Caco-2 (cell line): ENCODE data around the gene SIMC1. TPM values are rescaled to one million over a fixed set of nuclear protein-coding genes. Genes with fewer than 3 reads are reported as not detected.

ENCODE experiments used
- BruUV-seq: library from RNA; stranded (reverse); fragments of 400-500 nt; replicated peaks from 2 replicates; lab custom pipeline; 2021; lab: Mats Ljungman, UMichigan
- CTCF ChIA-PET: fragments of 300-600 bp; sonication (Branson Sonifier 250); formaldehyde crosslinking; loops from one replicate; lab custom pipeline; 2022; ENCODE audit warnings: antibody characterized with exemption; lab: Charles Lee
- POLR2A ChIA-PET: fragments of 300-600 bp; sonication (Branson Sonifier 250); formaldehyde crosslinking; loops from one replicate; lab custom pipeline; 2022; ENCODE audit warnings: antibody characterized with exemption; lab: Charles Lee
- DNase-seq, 2 experiments: peaks; one replicate each; pipeline versions ENCODE4 v3.0.0 to v3.0.0-alpha.2; 2020 to 2022
- H3K27me3 ChIP-seq: replicated peaks from 2 replicates; pipeline ENCODE4 v1.6.0; 2011; ENCODE audit warnings: low read length; ENCODE audit not compliant: control insufficient read depth, insufficient read depth
- H3K36me3 ChIP-seq: 2 replicates; pipeline ENCODE4 v1.5.1; 2011; ENCODE audit warnings: low read length; ENCODE audit not compliant: control insufficient read depth, insufficient read depth
- H3K4me1 ChIP-seq: fragments of 250-450 bp; sonication (Bioruptor Pico); 2 replicates; pipeline ENCODE4 v1.5.1; 2020; ENCODE audit warnings: mild to moderate bottlenecking
- H3K4me3 ChIP-seq: 2 replicates; pipeline ENCODE4 v1.5.1; 2011; ENCODE audit warnings: low read depth, mild to moderate bottlenecking, control low read depth, low read length
- H3K9me3 ChIP-seq: fragments of 250-450 bp; sonication (Bioruptor Pico); 2 replicates; pipeline ENCODE4 v1.5.1; 2020; ENCODE audit warnings: mild to moderate bottlenecking, moderate library complexity
- H3K27ac Mint-ChIP-seq: one replicate; pipeline ENCODE4 v1.8.0; 2022; ENCODE audit warnings: mixed read lengths; ENCODE audit not compliant: unreplicated experiment
- H3K27me3 Mint-ChIP-seq: one replicate; pipeline ENCODE4 v1.8.0; 2022; ENCODE audit warnings: mixed read lengths; ENCODE audit not compliant: insufficient read depth, unreplicated experiment
- H3K36me3 Mint-ChIP-seq: one replicate; pipeline ENCODE4 v1.8.0; 2022; ENCODE audit warnings: mild to moderate bottlenecking, mixed read lengths; ENCODE audit not compliant: insufficient read depth, unreplicated experiment
- H3K4me1 Mint-ChIP-seq: one replicate; pipeline ENCODE4 v1.8.0; 2022; ENCODE audit warnings: low read depth, mixed read lengths; ENCODE audit not compliant: unreplicated experiment
- H3K4me3 Mint-ChIP-seq: one replicate; pipeline ENCODE4 v1.8.0; 2022; ENCODE audit warnings: mild to moderate bottlenecking, moderate library complexity, mixed read lengths; ENCODE audit not compliant: unreplicated experiment
- H3K9me3 Mint-ChIP-seq: one replicate; pipeline ENCODE4 v1.8.0; 2022; ENCODE audit warnings: mixed read lengths; ENCODE audit not compliant: unreplicated experiment
- CTCF ChIP-seq, 2 experiments: fragments of 200-600 bp in 1 of 2; IDR thresholded peaks; 1 replicate in 1 of 2; 2 replicates in 1 of 2; pipeline versions ENCODE4 v1.5.1 to v1.8.0; 2011 to 2022; ENCODE audit warnings: antibody characterized with exemption in 1 of 2, control low read depth in 1 of 2, inconsistent platforms in 1 of 2, low read depth in 1 of 2, low read length in 1 of 2, mild to moderate bottlenecking in 1 of 2, moderate library complexity in 1 of 2; ENCODE audit not compliant: insufficient read depth in 1 of 2, severe bottlenecking in 1 of 2, unreplicated experiment in 1 of 2
- intact Hi-C: fragments of 100-400 bp; cut with micrococcal nuclease; formaldehyde crosslinking; loops from one replicate; pipeline ENCODE4 v1.10.0; 2022; ENCODE audit not compliant: unreplicated experiment
- total RNA-seq: library from RNA; stranded (reverse); gene quantifications from 2 replicates; pipeline ENCODE4 v1.2.3, GENCODE V29; 2022

Gene SIMC1
- total RNA-seq, 1 experiment from 2014 or later, result 42.3 TPM

GRCh38 chr5:176387384-176387925 lies 149.2 kb downstream of the SIMC1 start:
- peak overlapping the region; percentile 87 for H3K4me3 Mint-ChIP-seq
- H3K4me1 ChIP-seq, result peaks cover 4% of the 10 kb centered on the region; the same call in 1 of the 2 replicates
- no peak for TF ChIP-seq CTCF (IDR thresholded peaks at IDR 0.05; ENCODE audit: insufficient read depth in 1 of 2, low read depth in 1 of 2, low read length in 1 of 2, severe bottlenecking in 1 of 2, unreplicated experiment in 1 of 2)
- intact Hi-C loops, result no loop called here
- CTCF ChIA-PET, result interaction anchor here (1.2 kb wide), 1 partner anchor 658 kb away, joined by 5 read pairs; no protein-coding TSS in a partner anchor
- peak overlapping the region; percentile 98 for H3K27ac Mint-ChIP-seq
- no peaks in the 10 kb centered on the region for H3K9me3 Mint-ChIP-seq
- H3K27me3 ChIP-seq, result no peaks in the 10 kb centered on the region
- H3K4me1 Mint-ChIP-seq, result no peaks in the 10 kb centered on the region
- H3K27me3 Mint-ChIP-seq, result no peaks in the 10 kb centered on the region
- H3K4me3 ChIP-seq, result peak overlapping the region; percentile 88
- H3K9me3 ChIP-seq, result no peaks in the 10 kb centered on the region
- BruUV-seq, result no TSS peak
- no peak for DNase-seq
- H3K36me3 Mint-ChIP-seq, result peaks cover 85% of the 10 kb centered on the region
- POLR2A ChIA-PET, result interaction anchor here (0.6 to 1.8 kb wide), 2 partner anchors 26 to 150 kb away, joined by 3 to 6 read pairs; partner anchors contain the start of genes KIAA1191 and RNF44
- no peaks in the 10 kb centered on the region for H3K36me3 ChIP-seq

GRCh38 chr5:176388003-176388443 lies 149.8 kb downstream of the SIMC1 start:
- Mint-ChIP-seq H3K27ac (peak overlapping the region; percentile 98), H3K9me3 (no peaks in the 10 kb centered on the region), H3K27me3 (no peaks in the 10 kb centered on the region), H3K4me3 (peak overlapping the region; percentile 87), H3K4me1 (no peaks in the 10 kb centered on the region), H3K36me3 (peaks cover 80% of the 10 kb centered on the region)
- no peaks in the 10 kb centered on the region for H3K9me3 ChIP-seq
- no peaks in the 10 kb centered on the region for H3K27me3 ChIP-seq
- DNase-seq, result peak; percentile 54 to 63
- TF ChIP-seq CTCF (IDR thresholded peaks at IDR 0.05; ENCODE audit: insufficient read depth in 1 of 2, low read depth in 1 of 2, low read length in 1 of 2, severe bottlenecking in 1 of 2, unreplicated experiment in 1 of 2), result no peak
- no peaks in the 10 kb centered on the region for H3K36me3 ChIP-seq
- TSS peak; percentile 43 for BruUV-seq
- ChIA-PET POLR2A (interaction anchor here (0.6 to 1.8 kb wide), 4 partner anchors 9 to 159 kb away, joined by 3 to 14 read pairs (median 4); partner anchors contain the start of genes KIAA1191 and RNF44), CTCF (interaction anchor here (1.2 kb wide), 1 partner anchor 658 kb away, joined by 5 read pairs; no protein-coding TSS in a partner anchor)
- intact Hi-C loops, result loop anchor here (2.0 kb wide), 1 partner anchor 61 kb away; the partner anchor contains the start of gene FAF2
- H3K4me3 ChIP-seq, result peak overlapping the region; percentile 88
- H3K4me1 ChIP-seq, result peaks cover 4% of the 10 kb centered on the region; the same call in 1 of the 2 replicates

- H3K36me3 ChIP-seq, result no peaks in the 10 kb centered on the region
- DNase-seq, result peak; percentile 98 to 99
- POLR2A ChIA-PET, result interaction anchor here (0.6 to 1.8 kb wide), 5 partner anchors 8 to 159 kb away, joined by 3 to 14 read pairs (median 3); partner anchors contain the start of genes KIAA1191 and RNF44
These were observed 150.4 kb downstream of the SIMC1 start, which contains the start of the genes HIGD2A and NOP16 for GRCh38 chr5:176388444-176389134. Gene HIGD2A, plus strand, starts transcription at chr5:176388751. Its CDS starts 69 bp downstream, at chr5:176388820. Gene NOP16, minus strand, starts transcription at chr5:176388598. Its CDS starts 59 bp downstream, at chr5:176388539.

More at GRCh38 chr5:176388444-176389134, 150.4 kb downstream of the SIMC1 start, which contains the start of the genes HIGD2A and NOP16:
- Mint-ChIP-seq H3K4me3 (peak within 1 kb of the TSS; percentile 87), H3K9me3 (no peaks in the 10 kb centered on the region), H3K27ac (peak within 1 kb of the TSS; percentile 98), H3K4me1 (no peaks in the 10 kb centered on the region), H3K36me3 (peaks cover 75% of the 10 kb centered on the region), H3K27me3 (no peaks in the 10 kb centered on the region)
- no TSS peak for BruUV-seq
- peaks cover 4% of the 10 kb centered on the region; the same call in 1 of the 2 replicates for H3K4me1 ChIP-seq
- intact Hi-C loops, result loop anchor here (1.0 to 2.0 kb wide), 3 partner anchors 27 to 150 kb away; partner anchors contain the start of genes FAF2 and KIAA1191
- no peaks in the 10 kb centered on the region for H3K27me3 ChIP-seq
- CTCF ChIA-PET, result interaction anchor here (0.6 to 1.2 kb wide), 2 partner anchors 59 to 659 kb away, joined by 3 to 5 read pairs; partner anchors contain the start of gene FAF2
- H3K4me3 ChIP-seq, result peak within 1 kb of the TSS; percentile 88
- TF ChIP-seq CTCF (IDR thresholded peaks at IDR 0.05; ENCODE audit: insufficient read depth in 1 of 2, low read depth in 1 of 2, low read length in 1 of 2, severe bottlenecking in 1 of 2, unreplicated experiment in 1 of 2), result no peak
- H3K9me3 ChIP-seq, result no peaks in the 10 kb centered on the region
